Calu3 (cell line): ENCODE measurements around the gene GNMT. TPM values are rescaled to one million over a fixed set of nuclear protein-coding genes. Genes with fewer than 3 reads are reported as not detected.
A peak's percentile ranks its signal among the peaks of the same experiment; 100 is the strongest.

Experiments used
- BruUV-seq: library from RNA; stranded (reverse); fragments of 400-500 nt; replicated peaks from 2 replicates; lab custom pipeline; 2021; lab: Mats Ljungman, UMichigan
- CTCF ChIA-PET: fragments of 300-600 bp; sonication (Branson Sonifier 250); formaldehyde crosslinking; loops from one replicate; lab custom pipeline; 2022; ENCODE audit warnings: antibody characterized with exemption; lab: Charles Lee
- DNase-seq: peaks from one replicate; pipeline ENCODE4 v3.0.0; 2022
- H3K27ac Mint-ChIP-seq: one replicate; pipeline ENCODE4 v1.8.0; 2022; ENCODE audit warnings: mixed read lengths; ENCODE audit not compliant: unreplicated experiment
- H3K27me3 Mint-ChIP-seq: one replicate; pipeline ENCODE4 v1.8.0; 2022; ENCODE audit warnings: mixed read lengths; ENCODE audit not compliant: unreplicated experiment
- H3K36me3 Mint-ChIP-seq: one replicate; pipeline ENCODE4 v1.8.0; 2022; ENCODE audit warnings: mild to moderate bottlenecking, moderate library complexity, mixed read lengths; ENCODE audit not compliant: insufficient read depth, unreplicated experiment
- H3K4me1 Mint-ChIP-seq: one replicate; pipeline ENCODE4 v1.8.0; 2022; ENCODE audit warnings: mild to moderate bottlenecking, low read depth, mixed read lengths; ENCODE audit not compliant: unreplicated experiment
- H3K4me3 Mint-ChIP-seq: one replicate; pipeline ENCODE4 v1.8.0; 2022; ENCODE audit warnings: mild to moderate bottlenecking, low read depth, moderate library complexity, mixed read lengths; ENCODE audit not compliant: unreplicated experiment
- H3K9me3 Mint-ChIP-seq: one replicate; pipeline ENCODE4 v1.8.0; 2022; ENCODE audit warnings: low read depth, mixed read lengths; ENCODE audit not compliant: unreplicated experiment
- intact Hi-C: fragments of 100-400 bp; cut with micrococcal nuclease; formaldehyde crosslinking; loops from one replicate; pipeline ENCODE4 v1.10.0; 2022; ENCODE audit not compliant: unreplicated experiment
- total RNA-seq: library from RNA; stranded (reverse); gene quantifications from 2 replicates; pipeline ENCODE4 v1.2.3, GENCODE V29; 2022
- TF ChIP-seq, protein P1 (sequence below): fragments of 200-600 bp; IDR thresholded peaks from one replicate; pipeline ENCODE4 v1.8.0; 2022; ENCODE audit warnings: antibody characterized with exemption; ENCODE audit not compliant: unreplicated experiment

Gene GNMT
- total RNA-seq, 1 experiment from 2014 or later = 0.45 TPM

DNA sequence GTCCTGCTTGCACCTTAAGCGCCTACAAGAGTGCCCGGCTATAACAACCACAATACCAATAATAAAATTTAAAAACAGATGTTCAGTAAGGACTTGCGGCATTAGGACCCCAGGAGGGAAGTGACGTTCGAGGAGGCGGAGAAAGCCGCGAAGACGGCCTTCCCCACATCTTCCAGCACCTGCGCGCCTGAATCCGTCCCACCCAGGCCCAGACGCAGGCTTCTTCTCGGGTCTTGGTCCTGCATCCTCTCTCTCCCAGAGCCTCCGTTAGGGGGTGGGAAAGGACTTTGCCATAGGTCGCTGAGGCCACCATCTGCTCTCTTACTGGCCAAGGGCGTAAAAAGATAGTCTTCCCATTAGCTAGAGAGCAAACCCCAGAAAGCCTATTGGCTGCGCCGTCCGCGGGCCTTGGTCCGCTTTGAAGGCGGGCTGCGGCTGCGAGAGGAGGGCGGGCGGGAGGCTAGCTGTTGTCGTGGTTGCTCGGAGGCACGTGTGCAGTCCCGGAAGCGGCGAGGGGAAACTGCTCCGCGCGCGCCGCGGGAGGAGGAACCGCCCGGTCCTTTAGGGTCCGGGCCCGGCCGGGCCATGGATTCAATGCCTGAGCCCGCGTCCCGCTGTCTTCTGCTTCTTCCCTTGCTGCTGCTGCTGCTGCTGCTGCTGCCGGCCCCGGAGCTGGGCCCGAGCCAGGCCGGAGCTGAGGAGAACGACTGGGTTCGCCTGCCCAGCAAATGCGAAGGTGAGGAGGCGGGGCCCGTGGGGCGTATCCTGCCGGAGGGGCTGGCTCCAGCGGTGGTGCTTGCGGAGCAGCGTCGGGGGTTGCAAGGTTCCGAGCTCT is 31.4 kb upstream of the GNMT start, which contains the start of gene CNPY3:
Gene CNPY3, plus strand, starts transcription at position 495 of the 835 bp plus-strand sequence. Its CDS starts 91 bp downstream, at position 586.
- H3K36me3 Mint-ChIP-seq = peaks cover 45% of the 10 kb centered on the region
- H3K4me1 Mint-ChIP-seq = peaks cover 43% of the 10 kb centered on the region
- intact Hi-C loops = no loop called here
- H3K4me3 Mint-ChIP-seq = peak within 1 kb of the TSS; percentile 99
- TSS peak; percentile 52 for BruUV-seq
- no peaks in the 10 kb centered on the region for H3K27me3 Mint-ChIP-seq
- peak; percentile 97 for DNase-seq
- no peaks in the 10 kb centered on the region for H3K9me3 Mint-ChIP-seq
- H3K27ac Mint-ChIP-seq = peak within 1 kb of the TSS; percentile 90
- CTCF ChIA-PET = interaction anchor here (0.5 to 1.7 kb wide), 20 partner anchors 14 to 1353 kb away, joined by 3 to 8 read pairs (median 4); partner anchors contain the start of genes CUL7, GNMT, KLC4 and KLHDC3
- TF ChIP-seq, protein P1, sequence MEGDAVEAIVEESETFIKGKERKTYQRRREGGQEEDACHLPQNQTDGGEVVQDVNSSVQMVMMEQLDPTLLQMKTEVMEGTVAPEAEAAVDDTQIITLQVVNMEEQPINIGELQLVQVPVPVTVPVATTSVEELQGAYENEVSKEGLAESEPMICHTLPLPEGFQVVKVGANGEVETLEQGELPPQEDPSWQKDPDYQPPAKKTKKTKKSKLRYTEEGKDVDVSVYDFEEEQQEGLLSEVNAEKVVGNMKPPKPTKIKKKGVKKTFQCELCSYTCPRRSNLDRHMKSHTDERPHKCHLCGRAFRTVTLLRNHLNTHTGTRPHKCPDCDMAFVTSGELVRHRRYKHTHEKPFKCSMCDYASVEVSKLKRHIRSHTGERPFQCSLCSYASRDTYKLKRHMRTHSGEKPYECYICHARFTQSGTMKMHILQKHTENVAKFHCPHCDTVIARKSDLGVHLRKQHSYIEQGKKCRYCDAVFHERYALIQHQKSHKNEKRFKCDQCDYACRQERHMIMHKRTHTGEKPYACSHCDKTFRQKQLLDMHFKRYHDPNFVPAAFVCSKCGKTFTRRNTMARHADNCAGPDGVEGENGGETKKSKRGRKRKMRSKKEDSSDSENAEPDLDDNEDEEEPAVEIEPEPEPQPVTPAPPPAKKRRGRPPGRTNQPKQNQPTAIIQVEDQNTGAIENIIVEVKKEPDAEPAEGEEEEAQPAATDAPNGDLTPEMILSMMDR = no peak

DNA sequence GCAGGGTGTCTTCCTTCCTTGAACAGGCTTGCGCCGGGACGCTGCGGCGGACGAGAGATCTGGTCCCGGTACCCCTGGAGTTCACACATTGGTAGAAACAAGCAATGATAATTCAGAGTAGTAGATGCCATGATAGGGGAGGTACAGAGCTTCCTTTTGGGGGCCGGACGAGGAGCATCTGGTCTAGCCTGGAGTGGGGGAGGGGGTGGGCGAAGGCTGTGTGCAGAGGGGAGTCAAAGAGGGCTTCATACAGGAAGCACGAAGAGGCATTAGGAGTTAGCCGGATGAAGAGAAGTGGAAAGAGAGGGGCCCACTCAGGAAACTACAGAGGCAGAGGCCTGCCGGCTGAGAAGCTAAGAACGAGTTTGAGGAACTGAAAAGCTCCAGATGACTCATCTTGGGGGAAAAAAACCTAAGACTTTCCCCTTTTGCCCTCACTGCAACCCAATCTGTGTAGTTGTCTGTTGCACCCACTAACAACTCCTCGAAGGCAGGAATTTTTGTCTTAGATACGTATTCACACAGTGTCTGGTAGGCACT is 30.7 kb upstream of the GNMT start:
- peak overlapping the region; percentile 99 for H3K4me3 Mint-ChIP-seq
- TF ChIP-seq, protein P1 = no peak
- no TSS peak for BruUV-seq
- peaks cover 45% of the 10 kb centered on the region for H3K36me3 Mint-ChIP-seq
- peaks cover 43% of the 10 kb centered on the region for H3K4me1 Mint-ChIP-seq
- peak overlapping the region; percentile 90 for H3K27ac Mint-ChIP-seq
- H3K9me3 Mint-ChIP-seq = no peaks in the 10 kb centered on the region
- CTCF ChIA-PET = interaction anchor here (0.5 to 1.7 kb wide), 21 partner anchors 15 to 1352 kb away, joined by 3 to 10 read pairs (median 4); partner anchors contain the start of genes CUL7, GNMT, KLC4 and KLHDC3
- no peaks in the 10 kb centered on the region for H3K27me3 Mint-ChIP-seq
- intact Hi-C loops = no loop called here
- DNase-seq = peak; percentile 46

DNA sequence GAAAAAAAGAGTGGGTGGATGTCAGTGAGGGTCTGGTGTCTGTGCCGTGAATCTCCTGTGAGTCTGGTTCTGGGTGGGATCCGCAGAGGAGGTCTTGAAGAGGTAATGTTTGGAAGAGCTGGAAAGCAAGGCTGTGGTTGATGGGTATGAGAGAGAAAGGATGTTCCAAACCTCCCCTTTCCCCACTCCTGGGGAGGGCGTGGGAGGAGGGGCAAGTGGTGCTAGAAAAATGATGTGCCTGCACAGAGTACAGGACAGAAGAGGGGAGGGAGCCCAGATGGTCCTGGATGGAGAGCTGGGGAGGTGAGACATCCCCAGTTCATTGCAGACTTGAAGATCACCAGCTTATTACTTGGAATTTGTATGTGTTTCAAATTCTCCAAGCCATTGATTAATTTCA is 28.1 kb upstream of the GNMT start:
- peak overlapping the region; percentile 51 for H3K27ac Mint-ChIP-seq
- peak overlapping the region; percentile 10 for H3K4me3 Mint-ChIP-seq

DNA sequence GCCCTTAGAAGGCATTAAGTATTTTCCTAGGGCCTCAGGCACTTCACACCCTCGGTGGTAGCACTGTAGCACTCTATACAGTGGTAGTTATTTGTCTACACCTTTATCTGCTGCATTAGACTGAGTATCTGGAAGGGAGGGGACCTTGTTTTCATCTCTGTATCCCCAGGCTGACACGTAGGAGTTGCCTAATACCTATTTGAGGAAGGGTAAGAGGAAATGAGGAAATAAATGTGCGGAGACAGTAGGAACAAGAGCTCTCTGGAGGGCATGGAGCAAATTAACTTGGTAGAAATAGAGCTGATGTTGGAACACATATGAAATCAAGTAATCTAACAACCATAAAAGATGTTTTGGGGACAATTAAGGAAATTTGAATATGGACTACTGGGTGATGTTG is 27.3 kb upstream of the GNMT start:
- CTCF ChIA-PET = no interaction called here
- no peaks in the 10 kb centered on the region for H3K27me3 Mint-ChIP-seq

More for the DNA sequence above, 28.1 kb upstream of the GNMT start:
- Mint-ChIP-seq H3K27me3 (no peaks in the 10 kb centered on the region), H3K9me3 (no peaks in the 10 kb centered on the region), H3K36me3 (peaks cover 61% of the 10 kb centered on the region), H3K4me1 (peaks cover 43% of the 10 kb centered on the region)
- DNase-seq = no peak
- no TSS peak for BruUV-seq
- intact Hi-C loops = no loop called here
- CTCF ChIA-PET = no interaction called here
- TF ChIP-seq, protein P1 = no peak

More for the DNA sequence above, 27.3 kb upstream of the GNMT start:
- H3K36me3 Mint-ChIP-seq = peaks cover 60% of the 10 kb centered on the region
- no peak for DNase-seq
- BruUV-seq = no TSS peak
- TF ChIP-seq, protein P1 = no peak
- H3K9me3 Mint-ChIP-seq = no peaks in the 10 kb centered on the region
- no peak overlapping the region for H3K27ac Mint-ChIP-seq
- intact Hi-C loops = no loop called here
- H3K4me1 Mint-ChIP-seq = peaks cover 41% of the 10 kb centered on the region
- no peak overlapping the region for H3K4me3 Mint-ChIP-seq
